Head of caudate nucleus (tissue), 42 donors: Measurements from ENCODE around the gene UBP1.
"Not testable (repeated sequence)": the region's sequence is repeated elsewhere in the genome, so short reads cannot be mapped to it uniquely, and the experiment has no call there.

ENCODE experiments used
- DNase-seq, 42 donors: peaks; one replicate each; pipeline versions ENCODE4 v3.0.0 to v3.0.0-alpha.2; 2020 to 2021; ENCODE audit warnings: mixed read lengths in 7 of 42
- intact Hi-C: fragments of 100-400 bp; cut with DNase I; formaldehyde crosslinking; loops from one replicate; pipeline ENCODE4 v1.15.0; 2022

The UBP1 gene

GRCh38 chr3:33438881-33439545 lies 1.2 kb downstream of the UBP1 start:
- DNase-seq: no peak
- intact Hi-C loops: loop anchor here (10.0 kb wide), 1 partner anchor 314 kb away; no protein-coding TSS in a partner anchor

GRCh38 chr3:33438284-33438668 lies 1.9 kb downstream of the UBP1 start:
- intact Hi-C loops: loop anchor here (10.0 kb wide), 1 partner anchor 313 kb away; no protein-coding TSS in a partner anchor
- DNase-seq: no peak

GRCh38 chr3:33437556-33438283 lies 2.5 kb downstream of the UBP1 start:
- intact Hi-C loops: loop anchor here (10.0 kb wide), 1 partner anchor 313 kb away; no protein-coding TSS in a partner anchor
- no peak for DNase-seq

- DNase-seq: no peak
- intact Hi-C loops: loop anchor here (10.0 kb wide), 1 partner anchor 309 kb away; no protein-coding TSS in a partner anchor
Observed at GRCh38 chr3:33433843-33434242, 6.4 kb downstream of the UBP1 start.

GRCh38 chr3:33430571-33430970 lies 9.6 kb downstream of the UBP1 start:
- no peak for DNase-seq
- intact Hi-C loops: loop anchor here (10.0 kb wide), 1 partner anchor 306 kb away; no protein-coding TSS in a partner anchor

GRCh38 chr3:33430061-33430460 lies 10.1 kb downstream of the UBP1 start:
- intact Hi-C loops: loop anchor here (10.0 kb wide), 1 partner anchor 305 kb away; no protein-coding TSS in a partner anchor
- DNase-seq: no peak

- intact Hi-C loops, DNase-seq: not testable (repeated sequence)
Observed at GRCh38 chr3:33429306-33429705, 10.9 kb downstream of the UBP1 start.

- peak in 7 of 42 donors; percentile 4 to 61 (median 25) for DNase-seq
- intact Hi-C loops: no loop called here
Observed at GRCh38 chr3:33428734-33429133, 11.5 kb downstream of the UBP1 start.

GRCh38 chr3:33426630-33427317 lies 13.4 kb downstream of the UBP1 start:
- intact Hi-C loops: no loop called here
- DNase-seq: no peak

GRCh38 chr3:33426068-33426467 lies 14.1 kb downstream of the UBP1 start:
- intact Hi-C loops: no loop called here
- DNase-seq: no peak

- no peak for DNase-seq
- intact Hi-C loops: no loop called here
Observed at GRCh38 chr3:33425453-33425852, 14.8 kb downstream of the UBP1 start.

GRCh38 chr3:33424606-33425452 lies 15.4 kb downstream of the UBP1 start:
- intact Hi-C loops: no loop called here
- no peak for DNase-seq

- intact Hi-C loops: no loop called here
- DNase-seq: no peak
Observed at GRCh38 chr3:33420966-33421365, 19.2 kb downstream of the UBP1 start.

GRCh38 chr3:33419948-33420347 lies 20.3 kb downstream of the UBP1 start:
- no peak for DNase-seq
- intact Hi-C loops: no loop called here

- no peak for DNase-seq
- intact Hi-C loops: no loop called here
Observed at GRCh38 chr3:33417066-33417673, 23.0 kb downstream of the UBP1 start.

- intact Hi-C loops: not testable (repeated sequence)
- peak in 14 of 42 donors; percentile 16 to 66 (median 28) for DNase-seq
Observed at GRCh38 chr3:33410816-33411215, 29.4 kb downstream of the UBP1 start.

GRCh38 chr3:33403756-33404155 lies 36.4 kb downstream of the UBP1 start:
- DNase-seq: no peak
- intact Hi-C loops: no loop called here

GRCh38 chr3:33402936-33403335 lies 37.3 kb downstream of the UBP1 start:
- no peak for DNase-seq
- intact Hi-C loops: no loop called here

GRCh38 chr3:33401781-33402180 lies 38.4 kb downstream of the UBP1 start:
- DNase-seq: no peak
- intact Hi-C loops: no loop called here
